HepG2 (cell line): ENCODE results near the gene CUL7. TPM values are rescaled to one million over a fixed set of nuclear protein-coding genes. Genes with fewer than 3 reads are reported as not detected.

Source experiments
- ASH2L ChIP-seq: fragments of 300-600, 200-600 bp; sonication (generic); IDR thresholded peaks from 2 replicates; pipeline ENCODE4 v1.7.0; 2017; ENCODE audit warnings: low read depth, mild to moderate bottlenecking, moderate library complexity, mixed read lengths, low read length; ENCODE audit not compliant: insufficient read length
- ATF7-NPFF ChIP-seq: sonication (generic); formaldehyde crosslinking; IDR thresholded peaks from 2 replicates; pipeline ENCODE4 v1.8.1; 2023; ENCODE audit warnings: mild to moderate bottlenecking, low read depth, missing genetic modification reagents, moderate library complexity
- EEA1 ChIP-seq: sonication (generic); formaldehyde crosslinking; IDR thresholded peaks from 2 replicates; pipeline ENCODE4 v1.5.1; 2020; ENCODE audit warnings: mild to moderate bottlenecking, missing genetic modification reagents, borderline replicate concordance
- ETV6 ChIP-seq: sonication (generic); formaldehyde crosslinking; conservative IDR thresholded peaks from 2 replicates; pipeline ENCODE4 v1.4.0; 2020; ENCODE audit warnings: missing genetic modification reagents
- FOXJ3 ChIP-seq: sonication (generic); formaldehyde crosslinking; IDR thresholded peaks from 2 replicates; pipeline ENCODE4 v1.4.0; 2020; ENCODE audit warnings: missing genetic modification reagents, mild to moderate bottlenecking, borderline replicate concordance
- NFATC3 ChIP-seq: sonication (generic); formaldehyde crosslinking; IDR thresholded peaks from 2 replicates; pipeline ENCODE4 v1.5.1; 2020; ENCODE audit warnings: mild to moderate bottlenecking, missing genetic modification reagents
- NR2F1 ChIP-seq, 2 experiments: fragments of 450-650 bp in 1 of 2; formaldehyde crosslinking in 1 of 2; IDR thresholded peaks; 2 replicates each; pipeline versions ENCODE4 v1.5.0 to v1.6.1; 2016 to 2020; ENCODE audit warnings: mild to moderate bottlenecking in 1 of 2, missing compliant biosample characterization in 1 of 2, missing genetic modification reagents in 1 of 2, moderate library complexity in 1 of 2
- RAD51 ChIP-seq: fragments of 450-650 bp; IDR thresholded peaks from 2 replicates; pipeline ENCODE4 v1.6.1; 2016; ENCODE audit warnings: borderline replicate concordance
- ZIK1 ChIP-seq: sonication (generic); formaldehyde crosslinking; IDR thresholded peaks from 2 replicates; pipeline ENCODE4 v1.5.0; 2020; ENCODE audit warnings: mild to moderate bottlenecking, low read depth, missing genetic modification reagents, borderline replicate concordance
- ZMYM4 ChIP-seq: sonication (generic); formaldehyde crosslinking; IDR thresholded peaks from 2 replicates; pipeline ENCODE4 v1.8.1; 2023; ENCODE audit warnings: mild to moderate bottlenecking, missing genetic modification reagents
- ZNF577 ChIP-seq: sonication (generic); formaldehyde crosslinking; IDR thresholded peaks from 2 replicates; pipeline ENCODE4 v1.4.0; 2020; ENCODE audit warnings: mild to moderate bottlenecking, low read depth, missing genetic modification reagents, borderline replicate concordance
- ZNF607 ChIP-seq: sonication (generic); formaldehyde crosslinking; IDR thresholded peaks from 2 replicates; pipeline ENCODE4 v1.5.1; 2020; ENCODE audit warnings: missing genetic modification reagents, mild to moderate bottlenecking, borderline replicate concordance
- ZNF619 ChIP-seq: sonication (generic); formaldehyde crosslinking; IDR thresholded peaks from 2 replicates; pipeline ENCODE4 v1.4.0; 2020; ENCODE audit warnings: mild to moderate bottlenecking, missing genetic modification reagents
- ZNF703 ChIP-seq: sonication (generic); formaldehyde crosslinking; IDR thresholded peaks from 2 replicates; pipeline ENCODE4 v1.5.1; 2020; ENCODE audit warnings: missing genetic modification reagents, mild to moderate bottlenecking, moderate library complexity, borderline replicate concordance
- ZNF766 ChIP-seq: sonication (generic); formaldehyde crosslinking; IDR thresholded peaks from 2 replicates; pipeline ENCODE4 v1.5.0; 2020; ENCODE audit warnings: missing genetic modification reagents, borderline replicate concordance
- ZNF878 ChIP-seq: sonication (generic); formaldehyde crosslinking; IDR thresholded peaks from 2 replicates; pipeline ENCODE4 v1.8.1; 2023; ENCODE audit warnings: mild to moderate bottlenecking, missing genetic modification reagents, moderate library complexity
- polyA plus RNA-seq, 8 experiments: library from polyadenylated mRNA; depleted of rRNA in 3 of 8; stranded (reverse) in 7 of 8; unstranded in 1 of 8; fragments of >200 nt; fragmentation: Illumina TruSeq in 4 of 8; extraction: Trizol in 4 of 8; gene quantifications; 2 replicates each; pipeline versions ENCODE4 v1.2.1 to v1.2.3, GENCODE V29; 2011 to 2016; ENCODE audit warnings: low read depth in 4 of 8, missing spikeins in 1 of 8, mixed read lengths in 1 of 8; ENCODE audit not compliant: insufficient read depth in 1 of 8
- total RNA-seq, 5 experiments: library from RNA; depleted of rRNA; stranded (reverse); fragments of >200 nt; fragmentation: Illumina TruSeq; extraction: Trizol; gene quantifications; 2 replicates each; pipeline ENCODE4 v1.2.3, GENCODE V29; 2016; ENCODE audit warnings: low read depth in 1 of 5
- TF ChIP-seq, protein P1 (sequence below): sonication (generic); formaldehyde crosslinking; IDR thresholded peaks from 2 replicates; pipeline ENCODE4 v1.5.1; 2020; ENCODE audit warnings: missing genetic modification reagents, mild to moderate bottlenecking, borderline replicate concordance
- TF ChIP-seq, protein P2 (sequence below): IDR thresholded peaks from 2 replicates; pipeline ENCODE4 v1.6.1; 2018; ENCODE audit warnings: missing genetic modification reagents, mild to moderate bottlenecking, missing compliant biosample characterization
- TF ChIP-seq, protein P3 (sequence below): sonication (generic); formaldehyde crosslinking; IDR thresholded peaks from 2 replicates; pipeline ENCODE4 v1.8.0; 2022; ENCODE audit warnings: mild to moderate bottlenecking, missing genetic modification reagents; ENCODE audit not compliant: insufficient replicate concordance
- TF ChIP-seq, protein P4 (sequence below): sonication (generic); formaldehyde crosslinking; IDR thresholded peaks from 2 replicates; pipeline ENCODE4 v1.4.0; 2020; ENCODE audit warnings: missing genetic modification reagents, borderline replicate concordance
- TF ChIP-seq, protein P5 (sequence below): sonication (generic); formaldehyde crosslinking; IDR thresholded peaks from 2 replicates; pipeline ENCODE4 v1.4.0; 2020; ENCODE audit warnings: missing genetic modification reagents

CUL7 gene
- total and polyA plus RNA-seq, 2 of the 13 experiments (the other 11 are each of a cell fraction or from before 2014, with no cell fraction given) = 32.0 to 60.7 TPM

DNA sequence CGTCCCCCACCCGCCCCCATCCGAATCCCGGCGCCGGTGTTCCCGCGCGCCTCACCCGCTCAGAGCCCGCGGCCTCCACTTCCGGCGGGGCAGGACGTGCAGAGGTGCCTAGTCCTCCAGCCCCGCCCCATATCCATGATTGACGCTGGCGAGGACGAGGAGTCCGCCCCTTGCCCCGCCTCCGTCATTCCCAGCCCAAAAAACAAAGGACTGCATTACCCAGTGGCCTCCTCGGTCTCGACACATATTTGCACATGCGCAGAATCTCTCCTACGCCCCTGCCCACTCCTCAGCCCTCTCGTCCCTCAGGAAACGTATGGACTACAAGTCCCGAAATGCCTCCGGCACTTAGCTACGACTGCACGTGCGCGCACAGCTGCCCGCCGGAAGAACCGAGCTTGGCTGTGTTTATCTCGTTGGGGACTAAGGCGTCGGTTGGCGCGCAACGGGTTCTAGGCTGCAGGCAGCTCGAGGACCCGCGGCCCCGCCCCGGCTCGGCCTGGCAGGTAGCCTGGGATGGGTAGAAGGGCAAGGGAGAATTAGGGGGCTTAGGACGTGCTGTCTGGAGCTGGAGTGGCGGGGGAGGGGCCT, 39.7 kb downstream of the CUL7 start, which contains the start of the genes KLHDC3 and MEA1 (continued):
- TF ChIP-seq, protein P1, sequence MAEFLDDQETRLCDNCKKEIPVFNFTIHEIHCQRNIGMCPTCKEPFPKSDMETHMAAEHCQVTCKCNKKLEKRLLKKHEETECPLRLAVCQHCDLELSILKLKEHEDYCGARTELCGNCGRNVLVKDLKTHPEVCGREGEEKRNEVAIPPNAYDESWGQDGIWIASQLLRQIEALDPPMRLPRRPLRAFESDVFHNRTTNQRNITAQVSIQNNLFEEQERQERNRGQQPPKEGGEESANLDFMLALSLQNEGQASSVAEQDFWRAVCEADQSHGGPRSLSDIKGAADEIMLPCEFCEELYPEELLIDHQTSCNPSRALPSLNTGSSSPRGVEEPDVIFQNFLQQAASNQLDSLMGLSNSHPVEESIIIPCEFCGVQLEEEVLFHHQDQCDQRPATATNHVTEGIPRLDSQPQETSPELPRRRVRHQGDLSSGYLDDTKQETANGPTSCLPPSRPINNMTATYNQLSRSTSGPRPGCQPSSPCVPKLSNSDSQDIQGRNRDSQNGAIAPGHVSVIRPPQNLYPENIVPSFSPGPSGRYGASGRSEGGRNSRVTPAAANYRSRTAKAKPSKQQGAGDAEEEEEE (CRISPR knock-in tag) = peak; percentile 60; the same call in 1 of the 2 replicates
- TF ChIP-seq FOXJ3 = peak; percentile 42; the same call in 1 of the 2 replicates
- no peak for TF ChIP-seq NR2F1 (CRISPR knock-in tag; IDR thresholded peaks at IDR 0.05)
- TF ChIP-seq, protein P2, sequence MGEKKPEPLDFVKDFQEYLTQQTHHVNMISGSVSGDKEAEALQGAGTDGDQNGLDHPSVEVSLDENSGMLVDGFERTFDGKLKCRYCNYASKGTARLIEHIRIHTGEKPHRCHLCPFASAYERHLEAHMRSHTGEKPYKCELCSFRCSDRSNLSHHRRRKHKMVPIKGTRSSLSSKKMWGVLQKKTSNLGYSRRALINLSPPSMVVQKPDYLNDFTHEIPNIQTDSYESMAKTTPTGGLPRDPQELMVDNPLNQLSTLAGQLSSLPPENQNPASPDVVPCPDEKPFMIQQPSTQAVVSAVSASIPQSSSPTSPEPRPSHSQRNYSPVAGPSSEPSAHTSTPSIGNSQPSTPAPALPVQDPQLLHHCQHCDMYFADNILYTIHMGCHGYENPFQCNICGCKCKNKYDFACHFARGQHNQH = peak; percentile 14; the same call in 1 of the 2 replicates
- no peak for TF ChIP-seq ATF7-NPFF
- no peak for TF ChIP-seq ZNF703 (CRISPR knock-in tag)
- no peak for TF ChIP-seq ZNF766 (CRISPR knock-in tag)
- 0 out of 2 replicates have a peak, but pooled peaks have one; percentile 44 for TF ChIP-seq ZMYM4 (CRISPR knock-in tag)
- peak; percentile 80; the same call in 1 of the 2 replicates for TF ChIP-seq ZNF607
- no peak for TF ChIP-seq ZNF577
- peak; percentile 46 for TF ChIP-seq ZNF619 (CRISPR knock-in tag)
- no peak for TF ChIP-seq ZNF878 (CRISPR knock-in tag)
- TF ChIP-seq, protein P3, sequence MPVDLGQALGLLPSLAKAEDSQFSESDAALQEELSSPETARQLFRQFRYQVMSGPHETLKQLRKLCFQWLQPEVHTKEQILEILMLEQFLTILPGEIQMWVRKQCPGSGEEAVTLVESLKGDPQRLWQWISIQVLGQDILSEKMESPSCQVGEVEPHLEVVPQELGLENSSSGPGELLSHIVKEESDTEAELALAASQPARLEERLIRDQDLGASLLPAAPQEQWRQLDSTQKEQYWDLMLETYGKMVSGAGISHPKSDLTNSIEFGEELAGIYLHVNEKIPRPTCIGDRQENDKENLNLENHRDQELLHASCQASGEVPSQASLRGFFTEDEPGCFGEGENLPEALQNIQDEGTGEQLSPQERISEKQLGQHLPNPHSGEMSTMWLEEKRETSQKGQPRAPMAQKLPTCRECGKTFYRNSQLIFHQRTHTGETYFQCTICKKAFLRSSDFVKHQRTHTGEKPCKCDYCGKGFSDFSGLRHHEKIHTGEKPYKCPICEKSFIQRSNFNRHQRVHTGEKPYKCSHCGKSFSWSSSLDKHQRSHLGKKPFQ (CRISPR knock-in tag) = no peak
- TF ChIP-seq EEA1 (CRISPR knock-in tag) = no peak; the same call in 1 of the 2 replicates
- TF ChIP-seq RAD51 = no peak
- TF ChIP-seq, protein P4, sequence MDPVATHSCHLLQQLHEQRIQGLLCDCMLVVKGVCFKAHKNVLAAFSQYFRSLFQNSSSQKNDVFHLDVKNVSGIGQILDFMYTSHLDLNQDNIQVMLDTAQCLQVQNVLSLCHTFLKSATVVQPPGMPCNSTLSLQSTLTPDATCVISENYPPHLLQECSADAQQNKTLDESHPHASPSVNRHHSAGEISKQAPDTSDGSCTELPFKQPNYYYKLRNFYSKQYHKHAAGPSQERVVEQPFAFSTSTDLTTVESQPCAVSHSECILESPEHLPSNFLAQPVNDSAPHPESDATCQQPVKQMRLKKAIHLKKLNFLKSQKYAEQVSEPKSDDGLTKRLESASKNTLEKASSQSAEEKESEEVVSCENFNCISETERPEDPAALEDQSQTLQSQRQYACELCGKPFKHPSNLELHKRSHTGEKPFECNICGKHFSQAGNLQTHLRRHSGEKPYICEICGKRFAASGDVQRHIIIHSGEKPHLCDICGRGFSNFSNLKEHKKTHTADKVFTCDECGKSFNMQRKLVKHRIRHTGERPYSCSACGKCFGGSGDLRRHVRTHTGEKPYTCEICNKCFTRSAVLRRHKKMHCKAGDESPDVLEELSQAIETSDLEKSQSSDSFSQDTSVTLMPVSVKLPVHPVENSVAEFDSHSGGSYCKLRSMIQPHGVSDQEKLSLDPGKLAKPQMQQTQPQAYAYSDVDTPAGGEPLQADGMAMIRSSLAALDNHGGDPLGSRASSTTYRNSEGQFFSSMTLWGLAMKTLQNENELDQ = peak; percentile 37; the same call in 1 of the 2 replicates
- TF ChIP-seq, protein P5, sequence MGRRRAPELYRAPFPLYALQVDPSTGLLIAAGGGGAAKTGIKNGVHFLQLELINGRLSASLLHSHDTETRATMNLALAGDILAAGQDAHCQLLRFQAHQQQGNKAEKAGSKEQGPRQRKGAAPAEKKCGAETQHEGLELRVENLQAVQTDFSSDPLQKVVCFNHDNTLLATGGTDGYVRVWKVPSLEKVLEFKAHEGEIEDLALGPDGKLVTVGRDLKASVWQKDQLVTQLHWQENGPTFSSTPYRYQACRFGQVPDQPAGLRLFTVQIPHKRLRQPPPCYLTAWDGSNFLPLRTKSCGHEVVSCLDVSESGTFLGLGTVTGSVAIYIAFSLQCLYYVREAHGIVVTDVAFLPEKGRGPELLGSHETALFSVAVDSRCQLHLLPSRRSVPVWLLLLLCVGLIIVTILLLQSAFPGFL (CRISPR knock-in tag) = no peak
- TF ChIP-seq ASH2L = peak; percentile 57
- TF ChIP-seq ZIK1 (CRISPR knock-in tag) = peak; percentile 54; the same call in 1 of the 2 replicates
- TF ChIP-seq ETV6 (CRISPR knock-in tag) = no peak
- TF ChIP-seq NFATC3 (CRISPR knock-in tag) = no peak
